NCI-H2107 treated with DMSO at 0.1 percent for 48 hours (cell line): ENCODE measurements around the gene BACH1.
"Not testable (repeated sequence)": the region's sequence is repeated elsewhere in the genome, so short reads cannot be mapped to it uniquely, and the experiment has no call there.

Source experiments
- DNase-seq: peaks from one replicate; lab custom pipeline; 2025; ENCODE audit not compliant: unreplicated experiment; lab: John Stamatoyannopoulos, UW

The BACH1 gene

DNA sequence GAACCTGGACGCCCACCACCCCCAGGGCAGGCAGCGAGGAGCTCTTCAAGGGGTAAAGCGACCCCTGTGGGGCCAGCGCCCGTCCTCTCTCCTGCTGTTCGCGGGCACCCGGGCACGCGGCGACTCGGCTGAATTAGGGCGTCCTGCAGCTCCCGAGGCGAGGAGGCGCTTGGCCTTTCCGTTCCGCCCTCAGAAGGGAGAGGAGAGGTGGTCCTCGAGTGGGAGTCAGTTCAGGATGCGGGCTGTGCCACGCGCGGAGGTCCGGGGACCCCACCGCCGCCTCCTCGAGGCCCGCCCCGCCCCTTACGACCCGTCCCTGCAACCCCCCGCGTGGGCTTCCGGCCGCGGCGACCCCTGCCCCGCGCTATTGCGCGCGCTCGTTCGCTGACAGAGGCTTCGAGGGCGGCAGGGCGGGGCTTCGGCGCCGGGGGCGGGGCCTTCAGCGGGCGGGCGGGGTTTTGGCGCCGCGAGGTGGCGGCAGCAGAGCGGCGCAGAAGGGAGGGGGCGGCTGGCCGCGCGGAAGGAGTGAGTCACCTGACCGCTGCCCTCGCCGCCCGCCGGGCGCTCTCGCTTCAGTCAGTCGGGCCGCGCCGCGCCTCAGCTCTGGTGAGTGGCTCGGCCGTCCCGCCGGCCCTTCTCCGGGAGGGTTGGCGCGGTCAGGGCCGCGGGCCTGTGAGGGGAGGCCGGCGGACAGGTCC lies at the start of gene BACH1:
Gene BACH1 (plus strand): TSS at position 575 of the 698 bp plus-strand sequence. CDS start 22,359 bp downstream, outside the sequence.
- DNase-seq: peak; percentile 70

DNA sequence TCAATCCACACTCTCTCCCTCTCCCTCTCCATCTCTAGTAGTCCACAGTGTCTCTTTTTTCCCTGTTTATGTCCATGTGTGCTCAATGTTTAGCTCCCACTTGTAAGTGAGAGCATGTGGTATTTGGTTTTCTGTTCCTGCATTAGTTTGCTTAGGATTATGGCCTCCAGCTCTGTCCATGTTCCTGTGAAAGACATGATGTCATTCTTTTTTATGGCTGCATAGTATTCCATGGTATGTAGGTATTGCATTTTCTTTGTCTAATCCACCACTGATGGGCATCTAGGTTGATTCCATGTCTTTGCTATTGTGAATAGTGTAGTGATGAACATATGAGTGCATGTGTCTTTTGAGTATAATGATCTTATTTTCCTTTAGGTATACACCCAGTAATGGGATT lies 49.4 kb upstream of the BACH1 start:
- not testable (repeated sequence) for DNase-seq

DNA sequence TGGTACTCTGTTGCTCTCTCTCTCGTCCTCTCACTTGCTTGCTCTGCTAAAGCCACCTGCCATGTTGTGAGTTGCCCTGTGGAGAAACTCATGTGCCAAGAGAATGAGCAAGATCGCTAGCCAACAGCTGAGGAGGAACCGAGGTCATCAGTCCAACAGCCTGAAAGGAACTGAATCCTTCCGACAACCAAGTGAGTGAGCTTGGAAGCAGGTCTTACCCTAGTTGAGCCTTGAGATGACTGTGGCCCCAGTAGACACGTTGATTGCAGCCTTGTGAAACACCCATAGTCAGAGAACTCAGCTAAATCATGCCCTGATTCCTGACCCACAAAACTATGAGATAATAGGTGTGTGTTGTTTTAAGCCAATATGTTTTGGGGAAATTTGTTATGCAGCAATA lies 48.1 kb upstream of the BACH1 start:
- DNase-seq: no peak

DNA sequence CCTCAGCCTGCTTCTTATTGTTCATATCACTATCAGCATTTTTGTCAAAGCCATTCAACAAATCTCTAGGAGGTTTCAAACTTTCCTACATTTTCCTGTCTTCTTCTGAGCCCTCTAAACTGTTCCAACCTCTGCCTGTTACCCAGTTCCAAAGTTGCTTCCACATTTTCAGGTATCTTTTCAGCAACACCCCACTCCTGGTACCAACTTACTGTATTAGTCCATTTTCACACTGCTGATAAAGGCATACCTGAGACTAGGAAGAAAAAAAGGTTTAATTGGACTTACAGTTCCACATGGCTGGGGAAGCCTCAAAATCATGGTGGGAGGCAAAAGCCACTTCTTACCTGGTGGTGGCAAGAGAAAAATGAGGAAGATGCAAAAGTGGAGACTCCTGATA lies 44.9 kb upstream of the BACH1 start:
- DNase-seq: not testable (repeated sequence)

DNA sequence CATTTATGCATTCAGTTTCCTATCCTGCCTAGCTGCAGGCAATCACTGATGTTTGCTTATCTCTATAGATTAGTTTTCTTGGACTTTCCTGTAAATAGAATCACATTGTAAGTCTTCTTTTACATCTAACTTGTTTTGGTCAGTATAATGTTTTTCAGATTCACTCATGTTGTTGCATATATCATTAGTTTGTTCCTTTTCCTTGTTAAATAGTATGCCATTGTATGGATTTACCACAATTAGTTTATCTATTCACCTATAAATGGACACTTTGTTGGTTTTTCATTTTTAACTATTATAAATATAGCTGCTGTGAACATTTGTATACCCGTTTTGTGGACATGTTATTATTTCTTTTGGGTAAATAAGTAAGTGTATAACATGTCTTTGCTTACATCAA lies 44.2 kb upstream of the BACH1 start:
- DNase-seq: no peak

DNA sequence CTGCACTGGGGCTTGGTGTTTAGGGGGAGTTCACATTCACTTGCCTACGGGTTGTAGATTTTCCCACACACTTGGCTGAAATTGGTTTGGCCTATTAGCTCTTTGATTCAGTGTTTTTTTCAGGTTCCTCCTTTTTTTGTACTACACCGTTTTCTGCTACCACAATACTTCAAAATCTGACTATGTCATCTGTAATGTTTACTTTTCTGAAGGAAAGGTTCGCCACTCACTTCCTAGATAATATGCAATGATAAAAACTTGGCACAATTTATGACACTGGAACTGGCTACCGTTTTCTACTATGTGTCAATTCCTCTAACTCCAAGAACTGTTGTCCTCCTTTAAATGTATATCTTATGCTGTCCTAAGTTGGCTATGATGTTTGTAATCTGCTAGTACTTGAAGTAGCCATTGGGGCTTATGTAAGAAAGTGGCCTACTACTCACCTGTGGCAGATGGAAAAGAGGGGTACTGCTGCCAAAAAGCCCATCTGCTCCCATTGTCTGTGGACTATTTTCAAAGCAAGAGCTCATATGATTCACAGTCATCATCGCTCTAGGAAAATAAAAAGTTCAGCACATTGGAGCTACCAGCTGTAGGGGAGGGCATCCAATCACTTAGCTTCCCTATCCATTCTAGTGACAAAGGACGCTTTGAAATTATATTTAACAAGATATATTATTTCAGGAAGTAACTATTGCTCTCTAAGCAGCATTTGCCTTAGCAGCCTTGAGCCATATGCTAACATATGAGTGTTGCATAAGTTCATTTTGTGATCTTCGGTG lies 42.4 kb upstream of the BACH1 start:
- DNase-seq: peak; percentile 72

DNA sequence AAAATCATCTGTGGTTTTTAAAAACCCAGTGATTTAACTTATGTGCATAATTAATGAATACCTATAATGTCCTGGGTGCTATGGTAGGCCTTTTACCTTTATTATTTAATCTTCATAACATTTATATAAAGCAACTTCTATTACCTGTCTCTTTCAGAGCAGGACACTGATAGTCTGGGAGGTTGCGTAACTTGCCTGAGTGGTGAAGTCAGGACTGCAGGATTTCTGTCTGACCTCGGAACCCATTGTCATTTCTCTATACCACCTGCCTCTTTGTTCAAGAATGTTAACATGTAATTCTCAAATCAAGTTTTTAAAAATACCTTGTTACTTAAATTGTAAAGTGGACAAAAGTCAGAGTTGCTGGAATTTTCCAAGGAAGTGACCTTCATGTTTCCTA lies 41.0 kb upstream of the BACH1 start:
- no peak for DNase-seq

DNA sequence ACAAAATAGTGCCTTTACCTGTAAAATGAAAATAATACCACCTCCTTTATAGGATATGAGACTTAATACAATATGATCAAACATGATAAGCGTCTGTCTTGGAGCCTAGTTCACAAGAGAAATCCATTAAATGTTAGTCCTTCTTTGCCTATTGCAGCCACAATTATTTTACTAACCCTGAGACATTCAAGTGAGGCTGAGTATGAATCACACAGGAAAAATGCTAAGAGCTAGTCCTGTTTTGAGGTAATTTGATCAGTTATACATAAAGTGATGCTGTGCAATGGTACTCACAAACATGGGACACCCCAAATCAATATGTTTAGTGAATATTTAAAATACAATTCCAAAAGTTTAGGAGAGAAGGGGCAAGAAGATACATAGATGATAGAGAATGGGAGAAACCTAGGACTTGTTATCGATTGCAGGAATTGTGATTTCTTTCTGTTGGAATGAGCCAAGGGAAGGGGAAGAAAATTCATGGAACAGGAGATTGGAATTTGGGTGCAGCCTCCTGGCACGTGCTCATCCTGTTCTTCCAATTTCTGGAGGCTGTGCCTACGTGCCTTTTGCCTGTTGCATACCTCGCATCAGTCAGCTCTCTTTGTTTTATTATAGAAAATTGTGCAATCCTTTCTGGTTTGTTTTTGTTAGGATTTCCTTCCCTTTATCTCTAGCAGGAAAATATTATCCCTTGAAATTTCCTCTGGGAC lies 39.9 kb upstream of the BACH1 start:
- no peak for DNase-seq

DNA sequence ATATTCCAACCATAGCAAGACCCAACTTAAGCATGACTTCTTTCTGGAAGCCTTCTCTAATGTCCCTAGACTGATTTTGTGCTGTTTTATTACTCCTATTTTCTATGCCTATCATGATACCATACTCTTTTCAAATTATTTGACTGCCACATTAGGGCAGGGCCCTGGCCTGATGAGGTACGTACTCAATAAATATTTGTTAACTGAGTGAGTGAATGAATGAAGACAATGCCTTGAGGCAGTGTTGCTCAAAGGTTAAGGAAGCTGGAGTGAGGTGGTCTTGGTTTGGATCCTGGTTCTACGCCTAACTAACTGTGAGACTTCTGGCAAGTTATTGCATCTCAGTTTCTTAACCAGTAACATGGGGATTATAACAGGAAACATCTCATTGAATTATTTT lies 38.3 kb upstream of the BACH1 start:
- DNase-seq: no peak

DNA sequence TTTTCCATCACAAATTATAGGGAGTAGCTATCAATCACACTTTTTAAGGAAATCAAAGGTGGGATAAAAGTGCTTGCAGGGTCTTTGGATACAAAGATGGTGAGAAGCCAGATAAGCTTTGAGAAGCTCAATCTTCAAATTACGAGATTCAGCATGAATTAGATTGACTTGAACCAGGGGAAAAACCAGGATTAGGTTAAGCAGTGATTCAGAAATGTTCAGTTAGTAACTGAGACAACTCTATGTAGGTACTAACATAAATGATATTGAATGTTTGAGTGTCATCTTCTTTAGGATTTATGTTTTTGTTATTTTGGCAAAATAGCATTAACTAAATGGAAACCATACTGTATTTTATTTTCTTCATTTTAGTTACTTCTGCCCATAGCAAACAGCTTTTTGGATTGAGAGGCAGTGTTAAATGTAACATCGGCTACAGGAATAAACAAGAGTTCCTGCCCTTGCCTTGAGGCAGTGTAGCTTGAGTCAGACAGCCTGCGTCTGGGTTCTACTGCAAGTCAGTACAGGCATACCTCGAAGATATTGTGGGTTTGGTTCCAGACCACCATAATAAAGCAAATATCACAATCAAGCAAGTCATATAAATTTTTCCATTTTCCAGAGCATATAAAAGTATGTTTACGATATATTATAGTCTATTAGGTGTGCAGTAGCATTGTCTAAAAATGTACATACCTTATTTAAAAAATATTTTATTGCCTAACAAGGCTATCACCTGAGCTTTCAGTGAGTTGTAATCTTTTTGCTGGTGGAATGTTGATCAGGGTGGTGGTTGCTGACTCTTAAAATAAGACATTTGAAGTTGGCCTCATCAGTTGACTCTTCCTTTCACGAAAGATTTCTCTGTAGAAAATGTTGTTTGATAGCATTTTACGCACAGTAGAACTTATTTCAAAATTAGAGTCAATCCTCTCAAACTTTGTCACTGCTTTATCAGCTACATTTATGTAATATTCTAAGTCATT lies 36.9 kb upstream of the BACH1 start:
- DNase-seq: no peak

DNA sequence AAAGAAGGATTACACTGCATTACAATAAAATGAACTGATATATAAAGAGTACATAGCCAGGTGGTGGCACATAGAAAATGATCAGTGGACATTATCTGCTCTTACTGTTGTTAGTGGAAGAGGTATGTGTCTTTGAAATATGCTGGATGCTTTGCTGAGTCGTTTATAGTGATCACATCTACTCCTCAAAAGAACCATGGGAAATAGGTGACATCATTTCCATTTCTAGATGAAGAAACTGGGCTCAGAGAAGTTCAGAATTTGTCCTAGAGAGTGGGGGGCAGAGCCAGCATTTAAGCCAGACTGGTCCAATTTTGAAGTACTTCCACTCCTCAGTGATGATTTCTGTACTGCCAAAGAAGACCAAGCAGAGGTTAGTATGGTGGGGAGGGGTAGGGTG lies 34.0 kb upstream of the BACH1 start:
- no peak for DNase-seq

DNA sequence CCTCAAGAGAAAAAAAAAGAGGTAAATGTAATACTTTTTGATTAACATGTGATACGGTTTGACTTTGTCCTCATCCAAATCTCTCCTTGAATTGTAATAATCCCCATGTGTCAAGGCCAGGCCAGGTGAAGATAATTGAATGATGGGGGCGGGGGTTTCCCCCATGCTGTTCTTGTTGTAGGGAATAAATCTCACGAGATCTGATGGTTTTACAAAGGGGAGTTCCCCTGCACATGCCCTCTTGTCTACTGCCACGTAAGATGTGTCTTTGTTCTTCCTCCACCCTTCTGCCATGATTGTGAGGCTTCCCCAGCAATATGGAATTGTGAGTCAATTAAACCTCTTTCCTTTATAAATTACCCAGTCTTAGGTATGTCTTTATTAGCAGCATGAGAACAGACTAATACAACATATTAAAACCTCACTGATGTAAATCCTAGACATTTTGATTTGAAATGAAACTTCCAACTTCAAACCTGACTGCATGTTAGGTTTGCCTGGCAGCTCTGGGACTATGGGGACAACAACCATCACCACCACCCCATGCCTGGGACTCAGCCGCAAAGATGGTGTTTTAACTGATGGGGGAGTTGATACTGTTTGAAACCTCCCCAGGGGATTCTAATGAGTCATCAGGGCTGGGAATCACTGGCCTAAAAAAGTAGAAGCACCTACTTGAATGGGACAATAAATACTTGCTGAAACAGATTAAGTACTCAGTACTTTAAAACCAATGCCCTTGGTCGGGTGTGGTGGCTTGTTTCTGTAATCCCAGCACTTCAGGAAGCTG lies 32.8 kb upstream of the BACH1 start:
- no peak for DNase-seq

DNA sequence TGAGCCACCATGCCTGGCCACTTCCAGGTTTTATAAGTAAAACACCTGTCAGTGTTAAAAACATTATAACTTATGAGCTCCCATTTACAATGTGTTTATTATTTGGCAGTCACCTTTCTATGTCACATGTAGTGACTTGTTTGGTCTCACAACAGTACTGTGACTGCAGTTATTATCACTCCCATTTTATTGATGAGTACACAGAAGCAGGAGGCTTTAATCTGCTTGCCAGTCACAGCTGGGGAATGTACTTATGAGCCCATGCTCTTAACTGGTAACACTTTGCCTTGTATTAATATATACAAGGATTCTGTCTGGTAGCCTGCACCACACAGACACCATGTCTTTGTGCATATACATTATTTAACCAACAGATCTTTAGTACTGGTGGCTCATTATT lies 31.1 kb upstream of the BACH1 start:
- no peak for DNase-seq

DNA sequence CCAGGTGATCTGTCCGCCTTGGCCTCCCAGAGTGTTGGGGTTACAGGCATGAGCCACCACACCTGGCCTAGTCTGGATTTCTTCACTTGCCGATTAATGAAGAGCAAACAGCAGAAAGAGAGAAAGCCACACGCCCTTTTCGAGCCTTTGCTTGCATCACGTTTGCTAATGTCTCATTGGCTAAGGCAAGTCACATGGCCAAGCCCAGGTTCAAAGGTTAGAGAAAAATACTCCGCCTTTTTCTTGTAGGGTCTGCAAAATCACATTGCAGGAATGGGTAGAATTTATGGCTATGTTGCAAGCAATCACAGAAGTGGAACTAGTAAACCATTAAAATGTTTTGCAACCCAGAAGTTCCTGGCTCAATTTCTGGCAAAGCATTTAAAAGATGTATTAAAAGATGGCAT lies 26.8 kb upstream of the BACH1 start:
- DNase-seq: no peak

DNA sequence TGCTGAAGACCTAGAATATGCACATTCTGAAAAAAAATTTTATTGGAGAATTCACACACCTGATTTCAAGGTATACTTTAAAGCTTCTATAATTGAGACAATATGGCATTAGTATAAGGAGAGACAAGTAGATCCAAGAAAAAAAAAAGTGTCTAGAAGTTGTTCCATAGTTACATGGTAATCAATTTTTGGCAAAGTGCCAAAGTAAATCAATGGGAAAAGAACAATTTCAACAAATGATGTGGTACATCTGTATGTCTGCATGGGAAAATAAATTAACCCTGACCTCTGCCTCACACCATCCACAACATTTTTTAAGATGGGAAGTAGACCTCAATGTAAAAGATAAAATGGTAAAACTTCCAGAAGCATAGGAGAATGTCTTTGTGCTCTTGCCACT lies 21.3 kb upstream of the BACH1 start:
- no peak for DNase-seq

DNA sequence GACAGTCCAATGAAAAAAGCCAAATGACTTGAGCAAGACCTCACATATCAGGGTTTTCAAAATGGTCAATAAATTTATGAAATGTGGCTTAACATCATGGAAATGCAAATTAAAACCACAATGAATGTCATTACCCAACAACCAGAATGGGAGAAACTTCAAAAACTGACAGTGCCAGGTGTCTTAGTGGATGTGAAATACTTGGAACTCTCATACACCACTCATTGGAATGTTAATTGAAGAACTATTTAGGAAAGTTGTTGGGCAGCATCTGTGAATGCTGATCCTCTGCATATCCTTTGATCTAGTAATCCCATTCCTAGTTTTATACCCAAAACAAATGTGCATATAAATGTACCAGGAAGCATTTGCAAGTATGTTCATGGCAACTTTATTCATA lies 19.2 kb upstream of the BACH1 start:
- no peak for DNase-seq

DNA sequence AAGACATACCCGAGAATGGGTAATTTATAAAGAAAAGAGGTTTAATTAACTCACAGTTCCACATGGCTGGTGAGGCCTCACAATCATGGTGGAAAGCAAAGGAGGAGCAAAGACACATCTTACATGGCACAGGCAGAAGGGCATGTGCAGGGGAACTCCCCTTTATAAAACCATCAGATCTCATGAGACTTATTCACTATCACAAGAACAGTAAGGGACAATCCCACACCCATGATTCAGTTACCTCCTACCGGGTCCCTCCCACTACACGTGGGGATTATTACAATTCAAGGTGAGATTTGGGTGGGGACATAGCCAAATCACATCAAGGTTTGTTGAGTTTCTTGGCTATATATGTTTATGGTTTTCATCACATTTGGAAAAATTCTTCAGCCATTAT lies 16.9 kb upstream of the BACH1 start:
- not testable (repeated sequence) for DNase-seq

DNA sequence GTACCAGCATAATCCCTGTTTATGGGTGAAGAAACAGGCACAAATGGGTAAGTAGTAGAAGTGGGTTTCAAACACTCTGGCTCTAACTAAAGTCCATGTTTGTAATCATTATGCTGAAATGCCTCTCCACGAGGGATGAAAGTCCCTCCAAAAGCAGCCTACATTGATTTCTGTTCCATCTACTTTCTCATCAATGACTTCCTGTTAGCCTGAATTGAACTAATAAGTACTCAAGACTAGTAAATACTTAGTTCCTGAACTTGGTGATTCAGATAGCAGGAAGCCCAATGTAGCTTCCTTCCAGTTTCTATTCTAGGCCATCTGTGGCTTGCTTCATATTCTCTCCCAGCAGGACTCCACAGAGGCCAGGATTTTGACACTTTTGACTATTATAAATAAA lies 11.3 kb upstream of the BACH1 start:
- DNase-seq: no peak

DNA sequence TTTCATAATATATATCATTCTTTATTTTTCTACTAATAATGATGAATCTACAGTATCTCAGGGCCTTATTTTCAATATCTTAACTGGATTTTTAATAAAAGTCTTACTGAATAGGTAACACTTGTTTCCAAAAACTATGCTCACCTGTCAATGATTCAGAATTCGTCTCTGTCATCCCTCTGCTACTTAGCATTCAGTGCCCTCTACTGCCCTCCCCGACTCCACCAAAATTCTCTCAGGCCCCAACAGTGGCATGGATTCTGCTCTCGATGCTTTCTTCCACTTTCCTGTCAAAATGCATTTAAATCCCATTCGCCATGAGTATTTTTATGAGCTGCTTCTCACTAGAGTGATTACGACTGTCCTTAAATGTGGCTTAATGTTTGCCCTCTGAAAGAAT lies 10.5 kb upstream of the BACH1 start:
- no peak for DNase-seq

DNA sequence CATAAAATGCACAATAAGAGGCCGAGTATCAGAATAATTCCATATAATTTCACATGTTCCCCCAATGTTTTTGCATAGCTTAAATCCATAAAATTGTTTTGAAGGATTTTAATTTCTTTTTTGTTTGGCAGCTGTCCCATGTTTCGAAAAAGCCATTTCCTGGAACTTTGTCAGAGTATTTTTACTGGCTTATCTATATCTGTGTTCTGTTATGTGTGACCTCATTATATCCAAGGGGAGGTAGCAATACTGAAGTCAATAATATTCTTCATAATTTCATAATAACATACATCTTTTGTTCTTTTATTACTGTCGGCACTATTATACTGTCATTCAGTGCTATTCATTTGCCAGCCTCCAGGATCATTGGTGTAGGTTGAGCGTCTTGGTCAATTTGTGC lies 9.4 kb upstream of the BACH1 start:
- no peak for DNase-seq
